Hepatocyte (in vitro differentiated cells): ENCODE data around the gene PARD3B. TPM values are rescaled to one million over a fixed set of nuclear protein-coding genes. Genes with fewer than 3 reads are reported as not detected.

ENCODE experiments used
- DNase-seq: peaks from one replicate; pipeline ENCODE4 v3.0.0-alpha.2; 2016; ENCODE audit warnings: low spot score
- H2AFZ ChIP-seq: fragments of 200-600 bp; sonication (generic); 2 replicates; pipeline ENCODE4 v1.6.0; 2016; ENCODE audit warnings: antibody characterized with exemption, mild to moderate bottlenecking
- H3K27ac ChIP-seq: fragments of 200-600 bp; sonication (generic); 2 replicates; pipeline ENCODE4 v1.5.1; 2016; ENCODE audit warnings: mild to moderate bottlenecking
- H3K27me3 ChIP-seq: fragments of 200-600 bp; sonication (generic); 2 replicates; pipeline ENCODE4 v1.6.1; 2016
- H3K36me3 ChIP-seq: fragments of 200-600 bp; sonication (generic); replicated peaks from 2 replicates; pipeline ENCODE4 v1.5.1; 2016; ENCODE audit warnings: low read depth; ENCODE audit not compliant: insufficient read depth
- H3K4me1 ChIP-seq: fragments of 200-600 bp; sonication (generic); 2 replicates; pipeline ENCODE4 v1.5.1; 2016; ENCODE audit warnings: mild to moderate bottlenecking, moderate library complexity; ENCODE audit not compliant: insufficient read depth
- H3K4me2 ChIP-seq: fragments of 200-600 bp; sonication (generic); 2 replicates; pipeline ENCODE4 v1.6.0; 2016
- H3K4me3 ChIP-seq: fragments of 200-600 bp; sonication (generic); 2 replicates; pipeline ENCODE4 v1.5.1; 2016; ENCODE audit warnings: mild to moderate bottlenecking
- H3K79me2 ChIP-seq: fragments of 200-600 bp; sonication (generic); 2 replicates; pipeline ENCODE4 v1.6.0; 2017; ENCODE audit warnings: mild to moderate bottlenecking
- H3K9me2 ChIP-seq: fragments of 200-600 bp; sonication (generic); replicated peaks from 2 replicates; pipeline ENCODE4 v1.6.0; 2017; ENCODE audit warnings: mild to moderate bottlenecking; ENCODE audit not compliant: insufficient read depth
- H3K9me3 ChIP-seq: fragments of 200-600 bp; sonication (generic); 2 replicates; pipeline ENCODE4 v1.5.1; 2016; ENCODE audit warnings: low read depth, mild to moderate bottlenecking
- H4K20me1 ChIP-seq: fragments of 200-600 bp; sonication (generic); 2 replicates; pipeline ENCODE4 v1.6.0; 2016; ENCODE audit warnings: mild to moderate bottlenecking; ENCODE audit not compliant: insufficient read depth, poor library complexity, severe bottlenecking
- CTCF ChIP-seq: fragments of 200-600 bp; sonication (generic); IDR thresholded peaks from 2 replicates; pipeline ENCODE4 v1.5.1; 2016; ENCODE audit warnings: antibody characterized with exemption, mild to moderate bottlenecking; ENCODE audit not compliant: poor library complexity
- EZH2 ChIP-seq: fragments of 200-600 bp; sonication (generic); IDR thresholded peaks from 2 replicates; pipeline ENCODE4 v1.6.1; 2016; ENCODE audit warnings: antibody characterized with exemption, mild to moderate bottlenecking, borderline replicate concordance
- EZH2phosphoT487 ChIP-seq: fragments of 200-600 bp; sonication (generic); IDR thresholded peaks from one replicate; pipeline ENCODE4 v1.6.1; 2018; ENCODE audit warnings: antibody characterized with exemption, mild to moderate bottlenecking, low read depth, moderate library complexity; ENCODE audit not compliant: unreplicated experiment, severe bottlenecking
- WGBS: methylation state at CpG from one replicate; pipeline ENCODE4 v1.1.6; 2016; ENCODE audit warnings: low lambda C conversion rate; ENCODE audit errors: missing lambda C conversion rate; 5-methylcytosine and 5-hydroxymethylcytosine counted together
- polyA plus RNA-seq: library from polyadenylated mRNA; unstranded; fragments of >200 nt; fragmentation: Nextera tagmentation; extraction: Ambion mirVana; gene quantifications from 2 replicates; pipeline ENCODE4 v1.2.1, GENCODE V29; 2016
- total RNA-seq: library from RNA; depleted of rRNA; stranded (reverse); fragments of >200 nt; gene quantifications from 2 replicates; pipeline ENCODE4 v1.2.3, GENCODE V29; 2014

Gene PARD3B
- total and polyA plus RNA-seq, 2 experiments from 2014 or later: 11.5 to 21.7 TPM

- H3K27ac ChIP-seq: no peak overlapping the region
These were observed 148.0 kb downstream of the PARD3B start for GRCh38 chr2:204693262-204693661.

GRCh38 chr2:204695506-204695905 is 150.2 kb downstream of the PARD3B start:
- TF ChIP-seq EZH2: no peak
- TF ChIP-seq EZH2phosphoT487: no peak
- no peak for TF ChIP-seq CTCF
- H3K79me2 ChIP-seq: peaks cover 5% of the 10 kb centered on the region

More at GRCh38 chr2:204693262-204693661, 148.0 kb downstream of the PARD3B start:
- Histone ChIP-seq H3K9me3 (no peaks in the 10 kb centered on the region), H3K4me2 (no peak overlapping the region), H3K4me1 (no peaks in the 10 kb centered on the region), H3K9me2 (no peaks in the 10 kb centered on the region), H3K27me3 (no peaks in the 10 kb centered on the region), H2AFZ (no peak overlapping the region), H3K79me2 (peaks cover 5% of the 10 kb centered on the region), H3K4me3 (no peak overlapping the region), H4K20me1 (no peaks in the 10 kb centered on the region), H3K36me3 (no peaks in the 10 kb centered on the region)
- no peak for DNase-seq
- WGBS: 84% methylated on average over 3 of the region's 3 CpGs
- TF ChIP-seq EZH2phosphoT487 (no peak), EZH2 (no peak), CTCF (no peak)

GRCh38 chr2:204696124-204696523 is 150.8 kb downstream of the PARD3B start:
- TF ChIP-seq CTCF (no peak), EZH2phosphoT487 (no peak), EZH2 (no peak)
- 90% methylated on average over 5 of the region's 5 CpGs for WGBS
- no peaks in the 10 kb centered on the region for H3K9me3 ChIP-seq
- no peak overlapping the region for H3K27ac ChIP-seq
- H2AFZ ChIP-seq: no peak overlapping the region
- H3K4me2 ChIP-seq: no peak overlapping the region
- no peaks in the 10 kb centered on the region for H3K36me3 ChIP-seq
- no peak for DNase-seq
- H3K9me2 ChIP-seq: no peaks in the 10 kb centered on the region
- H3K27me3 ChIP-seq: no peaks in the 10 kb centered on the region
- H3K4me3 ChIP-seq: no peak overlapping the region
- no peaks in the 10 kb centered on the region for H4K20me1 ChIP-seq
- H3K4me1 ChIP-seq: no peaks in the 10 kb centered on the region
- peaks cover 4% of the 10 kb centered on the region for H3K79me2 ChIP-seq

More at GRCh38 chr2:204695506-204695905, 150.2 kb downstream of the PARD3B start:
- no peaks in the 10 kb centered on the region for H3K9me3 ChIP-seq
- WGBS: 53% methylated on average over 1 of the region's 1 CpG
- H3K4me3 ChIP-seq: no peak overlapping the region
- no peaks in the 10 kb centered on the region for H3K4me1 ChIP-seq
- no peak overlapping the region for H3K4me2 ChIP-seq
- H4K20me1 ChIP-seq: no peaks in the 10 kb centered on the region
- no peaks in the 10 kb centered on the region for H3K9me2 ChIP-seq
- no peaks in the 10 kb centered on the region for H3K36me3 ChIP-seq
- H3K27ac ChIP-seq: no peak overlapping the region
- H2AFZ ChIP-seq: no peak overlapping the region
- H3K27me3 ChIP-seq: no peaks in the 10 kb centered on the region
- DNase-seq: no peak
